GM23338 (cell line): Measurements from ENCODE around the gene MMP19. TPM values are rescaled to one million over a fixed set of nuclear protein-coding genes. Genes with fewer than 3 reads are reported as not detected.

Experiments used
- ATAC-seq: fragments of 200-7000 bp; cut with Tn5 transposase; 3 replicates; pipeline ENCODE4 v1.9.1; 2020
- DNase-seq: peaks from one replicate; pipeline ENCODE4 v3.0.0-alpha.2; 2015; ENCODE audit warnings: low spot score
- H2AFZ ChIP-seq: fragments of 200-600 bp; sonication (generic); 2 replicates; pipeline ENCODE4 v1.8.0; 2016; ENCODE audit warnings: antibody characterized with exemption, mild to moderate bottlenecking, moderate library complexity
- H3F3A ChIP-seq: fragments of 200-600 bp; sonication (generic); replicated peaks from 2 replicates; pipeline ENCODE4 v1.8.0; 2017; ENCODE audit warnings: antibody characterized with exemption, mixed run types, low read depth
- H3K27ac ChIP-seq: fragments of 200-600 bp; sonication (generic); 2 replicates; pipeline ENCODE4 v1.6.1; 2016; ENCODE audit warnings: low read depth
- H3K27me3 ChIP-seq: fragments of 200-600 bp; sonication (generic); 2 replicates; pipeline ENCODE4 v1.8.0; 2016; ENCODE audit warnings: mild to moderate bottlenecking, mixed run types, moderate library complexity; ENCODE audit not compliant: insufficient read depth
- H3K36me3 ChIP-seq: fragments of 200-600 bp; sonication (generic); 2 replicates; pipeline ENCODE4 v1.8.0; 2016; ENCODE audit warnings: mild to moderate bottlenecking; ENCODE audit not compliant: insufficient read depth
- H3K4me1 ChIP-seq: fragments of 200-600 bp; sonication (generic); 2 replicates; pipeline ENCODE4 v1.8.0; 2016; ENCODE audit warnings: mild to moderate bottlenecking, moderate library complexity; ENCODE audit not compliant: insufficient read depth
- H3K4me2 ChIP-seq: fragments of 200-600 bp; sonication (generic); 2 replicates; pipeline ENCODE4 v1.7.1; 2017; ENCODE audit warnings: mixed run types
- H3K4me3 ChIP-seq: fragments of 200-600 bp; sonication (generic); 2 replicates; pipeline ENCODE4 v1.6.1; 2016; ENCODE audit warnings: mixed run types
- H3K79me2 ChIP-seq: fragments of 200-600 bp; sonication (generic); replicated peaks from 2 replicates; pipeline ENCODE4 v1.8.0; 2017; ENCODE audit warnings: mild to moderate bottlenecking; ENCODE audit not compliant: insufficient read depth
- H3K9me2 ChIP-seq: fragments of 200-600 bp; sonication (generic); 2 replicates; pipeline ENCODE4 v1.8.0; 2017; ENCODE audit not compliant: insufficient read depth
- H4K20me1 ChIP-seq: fragments of 200-600 bp; sonication (generic); replicated peaks from 2 replicates; pipeline ENCODE4 v1.8.0; 2017; ENCODE audit warnings: mild to moderate bottlenecking; ENCODE audit not compliant: insufficient read depth
- H3K27ac Mint-ChIP-seq: 2 replicates; pipeline ENCODE4 v1.8.0; 2020; ENCODE audit warnings: inconsistent platforms, mild to moderate bottlenecking, moderate library complexity, mixed read lengths
- H3K27me3 Mint-ChIP-seq: 3 replicates; pipeline ENCODE4 v1.8.0; 2022; ENCODE audit warnings: low read depth, mild to moderate bottlenecking, moderate library complexity, mixed read lengths, inconsistent platforms; ENCODE audit not compliant: insufficient read depth, poor library complexity
- H3K36me3 Mint-ChIP-seq: 3 replicates; pipeline ENCODE4 v1.8.0; 2021; ENCODE audit warnings: low read depth, mild to moderate bottlenecking, inconsistent platforms, moderate library complexity, mixed read lengths
- H3K4me1 Mint-ChIP-seq: 3 replicates; pipeline ENCODE4 v1.8.0; 2020; ENCODE audit warnings: mild to moderate bottlenecking, inconsistent platforms, mixed read lengths
- H3K4me3 Mint-ChIP-seq: 3 replicates; pipeline ENCODE4 v1.8.0; 2021; ENCODE audit warnings: moderate library complexity, mild to moderate bottlenecking, inconsistent platforms, mixed read lengths
- H3K9me3 Mint-ChIP-seq: 3 replicates; pipeline ENCODE4 v1.8.0; 2020; ENCODE audit warnings: moderate library complexity, mild to moderate bottlenecking, inconsistent platforms, mixed read lengths
- CREB1 ChIP-seq: fragments of 250-450 bp; sonication (Bioruptor Pico); IDR thresholded peaks from 2 replicates; pipeline ENCODE4 v1.5.0; 2020; ENCODE audit warnings: low read depth, mild to moderate bottlenecking, moderate library complexity
- CTCF ChIP-seq, 2 experiments: fragments of 200-600 bp in 1 of 2; sonication (generic) in 1 of 2; conservative IDR thresholded peaks; 2 replicates each; pipeline versions ENCODE4 v1.5.1 to v1.6.1; 2016 to 2017; ENCODE audit warnings: antibody characterized with exemption in 2 of 2, low read depth in 2 of 2, mild to moderate bottlenecking in 2 of 2, moderate library complexity in 1 of 2
- ETS1 ChIP-seq: IDR thresholded peaks from 2 replicates; pipeline ENCODE4 v1.6.1; 2016; ENCODE audit warnings: antibody characterized with exemption
- EZH2 ChIP-seq: fragments of 200-600 bp; sonication (generic); IDR thresholded peaks from one replicate; pipeline ENCODE4 v1.8.0; 2017; ENCODE audit warnings: antibody characterized with exemption, mild to moderate bottlenecking, low read depth; ENCODE audit not compliant: unreplicated experiment
- EZH2phosphoT487 ChIP-seq: fragments of 200-600 bp; sonication (generic); IDR thresholded peaks from one replicate; pipeline ENCODE4 v1.8.1; 2018; ENCODE audit warnings: antibody characterized with exemption; ENCODE audit not compliant: unreplicated experiment
- JUNB ChIP-seq: IDR thresholded peaks from one replicate; pipeline ENCODE4 v1.6.1; 2016; ENCODE audit warnings: antibody characterized with exemption; ENCODE audit not compliant: unreplicated experiment
- NANOG ChIP-seq: IDR thresholded peaks from 2 replicates; pipeline ENCODE4 v1.6.1; 2016; ENCODE audit warnings: antibody characterized with exemption, borderline replicate concordance
- POLR2AphosphoS5 ChIP-seq: IDR thresholded peaks from 2 replicates; pipeline ENCODE4 v1.6.1; 2016; ENCODE audit warnings: antibody characterized with exemption, low read depth
- REST ChIP-seq: IDR thresholded peaks from one replicate; pipeline ENCODE4 v1.6.1; 2018; ENCODE audit warnings: antibody characterized with exemption; ENCODE audit not compliant: unreplicated experiment
- STAT1 ChIP-seq: IDR thresholded peaks from one replicate; pipeline ENCODE4 v1.6.1; 2016; ENCODE audit warnings: antibody characterized with exemption; ENCODE audit not compliant: unreplicated experiment
- ZNF114 ChIP-seq: fragments of 250-450 bp; sonication (Bioruptor Pico); IDR thresholded peaks from 2 replicates; pipeline ENCODE4 v1.5.0; 2020; ENCODE audit warnings: mild to moderate bottlenecking, moderate library complexity
- ZNF331 ChIP-seq: fragments of 250-450 bp; sonication (Bioruptor Pico); IDR thresholded peaks from 2 replicates; pipeline ENCODE4 v1.5.0; 2020; ENCODE audit warnings: low read depth, mild to moderate bottlenecking, moderate library complexity
- polyA plus RNA-seq: library from polyadenylated mRNA; unstranded; fragments of >200 nt; fragmentation: Nextera tagmentation; extraction: Ambion mirVana; gene quantifications from 2 replicates; pipeline ENCODE4 v1.2.1, GENCODE V29; 2016
- total RNA-seq: library from RNA; depleted of rRNA; stranded (reverse); fragments of >200 nt; shearing (Covaris generic); gene quantifications from 2 replicates; pipeline ENCODE4 v1.2.3, GENCODE V29; 2014

MMP19 gene
- total and polyA plus RNA-seq, 2 experiments from 2014 or later = 1.4 to 1.5 TPM

DNA sequence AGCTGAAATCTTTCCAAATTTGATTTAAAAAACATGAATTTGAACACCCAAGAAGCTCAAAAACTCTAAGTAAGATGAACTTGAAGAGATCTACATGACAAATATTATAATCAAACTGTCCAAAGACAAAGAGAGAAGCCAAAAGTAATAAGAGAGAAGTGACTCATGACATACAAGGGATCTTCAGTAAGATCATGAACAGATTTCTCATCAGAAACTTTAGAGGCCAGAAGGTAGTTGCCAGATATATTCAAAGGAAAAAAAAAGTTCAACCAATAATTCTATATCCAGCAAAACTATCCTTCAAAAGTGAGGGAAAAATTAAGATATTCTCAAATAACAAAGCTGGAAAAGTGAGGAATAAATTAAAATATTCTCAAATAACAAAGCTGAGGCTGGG, 35.1 kb upstream of the MMP19 start:
- no peak for DNase-seq
- Mint-ChIP-seq H3K36me3 (peaks cover 9% of the 10 kb centered on the region), H3K9me3 (peaks cover 14% of the 10 kb centered on the region), H3K27me3 (no peaks in the 10 kb centered on the region), H3K4me3 (no peak overlapping the region), H3K4me1 (peaks cover 20% of the 10 kb centered on the region), H3K27ac (no peak overlapping the region)
- TF ChIP-seq ZNF331 (CRISPR knock-in tag) (no peak), ETS1 (no peak), NANOG (no peak), CTCF (conservative IDR thresholded peaks at IDR 0.05; ENCODE audit: low read depth in 2 of 2) (no peak), ZNF114 (CRISPR knock-in tag) (no peak), STAT1 (no peak), EZH2phosphoT487 (no peak), EZH2 (no peak), JUNB (no peak), CREB1 (CRISPR knock-in tag) (no peak), REST (no peak), POLR2AphosphoS5 (no peak)
- no peak overlapping the region for H3K4me3 ChIP-seq
- H3K4me1 ChIP-seq = peaks cover 10% of the 10 kb centered on the region; the same call in 1 of the 2 replicates
- no peak overlapping the region for H2AFZ ChIP-seq
- no peak overlapping the region for H3K27ac ChIP-seq
- no peaks in the 10 kb centered on the region for H3K36me3 ChIP-seq
- no peaks in the 10 kb centered on the region for H4K20me1 ChIP-seq
- ATAC-seq = no peak
- H3K79me2 ChIP-seq = no peaks in the 10 kb centered on the region
- no peak overlapping the region for H3K4me2 ChIP-seq
- H3K9me2 ChIP-seq = no peaks in the 10 kb centered on the region
- H3K27me3 ChIP-seq = no peaks in the 10 kb centered on the region
- H3F3A ChIP-seq = peaks cover 8% of the 10 kb centered on the region
